ENCODE results near the gene GANAB. TPM values are rescaled to one million over a fixed set of nuclear protein-coding genes. Genes with fewer than 3 reads are reported as not detected.

GANAB gene
- total and polyA plus RNA-seq, 2 of the 13 experiments (the other 11 are each of a cell fraction or from before 2014, with no cell fraction given) = 99.5 to 234 TPM

- ATAC-seq = peak; percentile 22
- no peaks in the 10 kb centered on the region for H4K20me1 ChIP-seq (ENCODE audit: insufficient read depth, low read length)
- peak overlapping the region; percentile 77 to 93 (median 77) for H3K4me3 ChIP-seq (replicated peaks in 1 of 3; ENCODE audit: insufficient read depth in 1 of 3, low read depth in 2 of 3, low read length in 3 of 3)
- H3K36me3 ChIP-seq (replicated peaks in 1 of 2; ENCODE audit: control insufficient read depth in 1 of 2, insufficient read depth in 2 of 2, low read length in 2 of 2) = no peaks in the 10 kb centered on the region
- peaks cover 2% of the 10 kb centered on the region for H3K79me2 ChIP-seq (ENCODE audit: insufficient read depth, low read length)
- intact Hi-C loops (cut with micrococcal nuclease; ENCODE audit: unreplicated experiment) (loop anchor here (5.0 kb wide), 1 partner anchor 40 kb away; the partner anchor contains the start of gene INTS5), in situ Hi-C loops (cut with HindIII; ENCODE audit: extremely low pct_ligation_motif_present, low pct_unique_long_range_greater_than_20kb) (no loop called here)
- H3K27me3 ChIP-seq (ENCODE audit: control insufficient read depth in 1 of 2, insufficient read depth in 2 of 2, low read length in 2 of 2) = no peaks in the 10 kb centered on the region; a peak in 1 of 5 replicates
- ChIA-PET POLR2A (interaction anchor here (0.7 to 4.0 kb wide), 13 partner anchors 10 to 230 kb away, joined by 3 to 39 read pairs (median 6); partner anchors contain the start of genes B3GAT3, C11orf98, CSKMT and EEF1G), CTCF (ENCODE audit: low intra/inter-chr PET ratio, low total read pairs) (interaction anchor here (1.4 to 2.3 kb wide), 3 partner anchors 10 to 83 kb away, joined by 4 to 14 read pairs (median 6); partner anchors contain the start of genes B3GAT3 and TUT1)
- 2% methylated on average over 26 of the region's 34 CpGs for WGBS (ENCODE audit: low lambda C conversion rate)
- peaks cover 58% of the 10 kb centered on the region for H3K4me1 ChIP-seq (ENCODE audit: insufficient read depth, low read length)
- peak overlapping the region; percentile 80 for H3K9ac ChIP-seq (ENCODE audit: insufficient read depth, low read depth, low read length)
- H2AFZ ChIP-seq (ENCODE audit: low read length) = peak overlapping the region; percentile 76
- H3K4me2 ChIP-seq (ENCODE audit: low read depth, low read length) = peak overlapping the region; percentile 96
- H3K27ac ChIP-seq (ENCODE audit: extremely low read length, insufficient read depth, low read length) = peak overlapping the region; percentile 64
- no TSS peak for BruUV-seq (replicated peaks)
- no peaks in the 10 kb centered on the region for H3K9me3 ChIP-seq (ENCODE audit: low read length)
- FAIRE-seq = no peak
- no peak for DNase-seq (ENCODE audit: low spot score)
- TF ChIP-seq NR3C1 (CRISPR knock-in tag; IDR thresholded peaks at IDR 0.05) = no peak
- no peak for TF ChIP-seq MATR3 (CRISPR knock-in tag; IDR thresholded peaks at IDR 0.05)
- TF ChIP-seq FOXK1 (CRISPR knock-in tag; IDR thresholded peaks at IDR 0.05; ENCODE audit: borderline replicate concordance, low read depth) = no peak
- no peak for TF ChIP-seq KLF15 (CRISPR knock-in tag; IDR thresholded peaks at IDR 0.05; ENCODE audit: borderline replicate concordance)
- TF ChIP-seq ZFP36 (IDR thresholded peaks at IDR 0.05; ENCODE audit: borderline replicate concordance, low read depth, low read length, partially characterized antibody) = peak; percentile 21
- TF ChIP-seq ZSCAN5A (CRISPR knock-in tag; IDR thresholded peaks at IDR 0.05; ENCODE audit: borderline replicate concordance) = no peak
- TF ChIP-seq PHF8 (CRISPR knock-in tag; IDR thresholded peaks at IDR 0.05) = peak; percentile 18; the same call in 1 of the 2 replicates
- peak; percentile 32 for TF ChIP-seq ARID4A (CRISPR knock-in tag; IDR thresholded peaks at IDR 0.05; ENCODE audit: borderline replicate concordance)
- no peak for TF ChIP-seq ZNF816 (CRISPR knock-in tag; IDR thresholded peaks at IDR 0.05; ENCODE audit: borderline replicate concordance)
- TF ChIP-seq AKAP8 (CRISPR knock-in tag; IDR thresholded peaks at IDR 0.05) = 0 out of 2 replicates have a peak, but pooled peaks have one; percentile 27
- TF ChIP-seq MIER3 (CRISPR knock-in tag; IDR thresholded peaks at IDR 0.05; ENCODE audit: borderline replicate concordance) = no peak
- TF ChIP-seq ZNF33B (CRISPR knock-in tag; IDR thresholded peaks at IDR 0.05) = no peak
- peak; percentile 47 for TF ChIP-seq MAX (IDR thresholded peaks at IDR 0.05)
- 0 out of 2 replicates have a peak, but pooled peaks have one; percentile 26 for TF ChIP-seq CAMTA2 (CRISPR knock-in tag; IDR thresholded peaks at IDR 0.05; ENCODE audit: borderline replicate concordance)
- no peak for TF ChIP-seq ELF3 (CRISPR knock-in tag; IDR thresholded peaks at IDR 0.05)
- TF ChIP-seq ELF4 (CRISPR knock-in tag; IDR thresholded peaks at IDR 0.05; ENCODE audit: borderline replicate concordance) = no peak
- no peak for TF ChIP-seq TP53 (CRISPR knock-in tag; conservative IDR thresholded peaks at IDR 0.05)
- TF ChIP-seq ZNF343 (CRISPR knock-in tag; IDR thresholded peaks at IDR 0.05) = peak; percentile 45; the same call in 1 of the 2 replicates
- TF ChIP-seq ZFYVE20 (CRISPR knock-in tag; IDR thresholded peaks at IDR 0.05; ENCODE audit: borderline replicate concordance, low read depth) = no peak
Observed at GRCh38 chr11:62611705-62612365, 34.6 kb downstream of the GANAB start.
